Fibroblast of skin of left quadriceps (primary cell): ENCODE data around the gene ZNF444.
A peak's percentile ranks its signal among the peaks of the same experiment; 100 is the strongest.
"Not testable (repeated sequence)": the region's sequence is repeated elsewhere in the genome, so short reads cannot be mapped to it uniquely, and the experiment has no call there.

Experiments
- DNase-seq, 2 experiments: peaks; one replicate each; pipeline ENCODE4 v3.0.0-alpha.2; 2013; ENCODE audit warnings: low read depth in 2 of 2

ZNF444 gene

GRCh38 chr19:56140583-56141416 lies at the start of gene ZNF444:
Gene ZNF444 (plus strand): TSS chr19:56141287. CDS start chr19:56146912, 5,625 bp downstream.
- peak; percentile 100 for DNase-seq

- no peak for DNase-seq
These were observed 49.1 kb upstream of the ZNF444 start for GRCh38 chr19:56091751-56092546.

GRCh38 chr19:56092685-56093631 lies 48.1 kb upstream of the ZNF444 start:
- DNase-seq, result no peak

- DNase-seq, result no peak
These were observed 46.6 kb upstream of the ZNF444 start for GRCh38 chr19:56094449-56094848.

- no peak for DNase-seq
These were observed 44.4 kb upstream of the ZNF444 start for GRCh38 chr19:56096665-56097064.

GRCh38 chr19:56097306-56097705 lies 43.8 kb upstream of the ZNF444 start:
- no peak for DNase-seq

GRCh38 chr19:56097776-56098175 lies 43.3 kb upstream of the ZNF444 start:
- no peak for DNase-seq

- DNase-seq, result not testable (repeated sequence)
These were observed 42.9 kb upstream of the ZNF444 start for GRCh38 chr19:56098237-56098636.

GRCh38 chr19:56098731-56099568 lies 42.1 kb upstream of the ZNF444 start:
- no peak for DNase-seq

GRCh38 chr19:56099638-56100539 lies 41.2 kb upstream of the ZNF444 start:
- DNase-seq, result no peak

- no peak for DNase-seq
These were observed 40.0 kb upstream of the ZNF444 start for GRCh38 chr19:56101095-56101494.

GRCh38 chr19:56101746-56102535 lies 39.1 kb upstream of the ZNF444 start:
- no peak for DNase-seq

- no peak for DNase-seq
These were observed 38.0 kb upstream of the ZNF444 start for GRCh38 chr19:56103027-56103614.

- no peak for DNase-seq
These were observed 36.7 kb upstream of the ZNF444 start for GRCh38 chr19:56104423-56104822.

- DNase-seq, result no peak
These were observed 35.9 kb upstream of the ZNF444 start for GRCh38 chr19:56105090-56105701.

GRCh38 chr19:56105831-56106396 lies 35.2 kb upstream of the ZNF444 start:
- DNase-seq, result not testable (repeated sequence)

- no peak for DNase-seq
These were observed 34.7 kb upstream of the ZNF444 start for GRCh38 chr19:56106397-56106849.

- DNase-seq, result no peak
These were observed 34.1 kb upstream of the ZNF444 start for GRCh38 chr19:56106993-56107392.
